GM23248 (cell line): ENCODE results near the gene KIF20A. TPM values are rescaled to one million over a fixed set of nuclear protein-coding genes. Genes with fewer than 3 reads are reported as not detected.
"Not testable (repeated sequence)": the region's sequence is repeated elsewhere in the genome, so short reads cannot be mapped to it uniquely, and the experiment has no call there.

Experiments used
- DNase-seq: peaks from one replicate; pipeline ENCODE4 v3.0.0-alpha.2; 2015
- H2AFZ ChIP-seq: fragments of 200-600 bp; sonication (generic); 2 replicates; pipeline ENCODE4 v1.6.1; 2016; ENCODE audit warnings: antibody characterized with exemption
- H3F3A ChIP-seq: fragments of 200-600 bp; sonication (generic); 2 replicates; pipeline ENCODE4 v1.6.1; 2016; ENCODE audit warnings: mild to moderate bottlenecking, antibody characterized with exemption, mixed run types; ENCODE audit not compliant: insufficient read depth
- H3K27ac ChIP-seq: fragments of 200-600 bp; sonication (generic); 2 replicates; pipeline ENCODE4 v1.5.1; 2016; ENCODE audit warnings: mild to moderate bottlenecking
- H3K27me3 ChIP-seq: fragments of 200-600 bp; sonication (generic); replicated peaks from 2 replicates; pipeline ENCODE4 v1.6.1; 2016; ENCODE audit warnings: mild to moderate bottlenecking; ENCODE audit not compliant: insufficient read depth
- H3K36me3 ChIP-seq: fragments of 200-600 bp; sonication (generic); 2 replicates; pipeline ENCODE4 v1.6.1; 2016; ENCODE audit warnings: low read depth, mild to moderate bottlenecking
- H3K4me1 ChIP-seq: fragments of 200-600 bp; sonication (generic); 2 replicates; pipeline ENCODE4 v1.6.1; 2016; ENCODE audit warnings: mild to moderate bottlenecking; ENCODE audit not compliant: insufficient read depth
- H3K4me2 ChIP-seq: fragments of 200-600 bp; sonication (generic); one replicate; pipeline ENCODE4 v1.6.1; 2016; ENCODE audit warnings: mild to moderate bottlenecking; ENCODE audit not compliant: unreplicated experiment
- H3K4me3 ChIP-seq: fragments of 200-600 bp; sonication (generic); 2 replicates; pipeline ENCODE4 v1.5.1; 2016; ENCODE audit warnings: mild to moderate bottlenecking
- H3K79me2 ChIP-seq: fragments of 200-600 bp; sonication (generic); 2 replicates; pipeline ENCODE4 v1.6.1; 2016; ENCODE audit warnings: mild to moderate bottlenecking; ENCODE audit not compliant: insufficient read depth
- H3K9ac ChIP-seq: fragments of 200-600 bp; sonication (generic); 2 replicates; pipeline ENCODE4 v1.6.1; 2016; ENCODE audit warnings: mild to moderate bottlenecking
- H3K9me2 ChIP-seq: fragments of 200-600 bp; sonication (generic); 2 replicates; pipeline ENCODE4 v1.6.1; 2016; ENCODE audit warnings: mixed run types, mild to moderate bottlenecking, moderate library complexity; ENCODE audit not compliant: insufficient read depth
- H3K9me3 ChIP-seq: fragments of 200-600 bp; sonication (generic); one replicate; pipeline ENCODE4 v1.6.1; 2017; ENCODE audit warnings: low read depth
- H4K20me1 ChIP-seq: fragments of 200-600 bp; sonication (generic); 2 replicates; pipeline ENCODE4 v1.6.0; 2016; ENCODE audit not compliant: insufficient read depth
- EZH2 ChIP-seq: fragments of 200-600 bp; sonication (generic); IDR thresholded peaks from 2 replicates; pipeline ENCODE4 v1.6.1; 2018; ENCODE audit warnings: antibody characterized with exemption, mild to moderate bottlenecking; ENCODE audit not compliant: insufficient read depth, poor library complexity, severe bottlenecking
- EZH2phosphoT487 ChIP-seq: fragments of 200-600 bp; sonication (generic); IDR thresholded peaks from 2 replicates; pipeline ENCODE4 v1.6.1; 2018; ENCODE audit warnings: antibody characterized with exemption, moderate library complexity, mild to moderate bottlenecking, low read depth; ENCODE audit not compliant: insufficient read depth
- WGBS, 2 experiments: methylation state at CpG; one replicate each; pipeline ENCODE4 v1.1.6; 2015 to 2017; ENCODE audit warnings: low lambda C conversion rate in 2 of 2, low coverage in 1 of 2; ENCODE audit errors: missing lambda C conversion rate in 2 of 2; 5-methylcytosine and 5-hydroxymethylcytosine counted together
- in situ Hi-C: fragments of 300-500 bp; cut with MboI; formaldehyde crosslinking; loops from 2 replicates; pipeline ENCODE4 v1.15.0; 2020
- polyA plus RNA-seq: library from polyadenylated mRNA; unstranded; fragments of >200 nt; fragmentation: Nextera tagmentation; extraction: Ambion mirVana; gene quantifications from 2 replicates; pipeline ENCODE4 v1.2.1, GENCODE V29; 2016
- total RNA-seq: library from RNA; depleted of rRNA; stranded (reverse); fragments of >200 nt; shearing (Covaris generic); gene quantifications from 2 replicates; pipeline ENCODE4 v1.2.3, GENCODE V29; 2014

KIF20A gene
- total and polyA plus RNA-seq, 2 experiments from 2014 or later: 26.0 to 28.2 TPM

- Histone ChIP-seq H3K4me1 (no peaks in the 10 kb centered on the region), H3F3A (peaks cover 12% of the 10 kb centered on the region; the same call in 1 of the 2 replicates), H3K9ac (no peak overlapping the region), H3K27me3 (no peaks in the 10 kb centered on the region), H3K4me2 (no peak overlapping the region), H3K79me2 (peaks cover 9% of the 10 kb centered on the region), H3K27ac (no peak overlapping the region), H3K36me3 (peaks cover 38% of the 10 kb centered on the region), H2AFZ (no peak overlapping the region), H4K20me1 (no peaks in the 10 kb centered on the region), H3K4me3 (no peak overlapping the region), H3K9me3 (no peaks in the 10 kb centered on the region), H3K9me2 (no peaks in the 10 kb centered on the region)
- no peak for DNase-seq
- in situ Hi-C loops: no loop called here
- 97 to 100% methylated on average over 2 of the region's 2 CpGs for WGBS, 2 experiments
- TF ChIP-seq EZH2: no peak
- no peak for TF ChIP-seq EZH2phosphoT487
Observed at GRCh38 chr5:138186002-138186447, 7.1 kb downstream of the KIF20A start.

- DNase-seq: no peak
- H3F3A ChIP-seq: peaks cover 12% of the 10 kb centered on the region; the same call in 1 of the 2 replicates
- in situ Hi-C loops: no loop called here
- no peaks in the 10 kb centered on the region for H4K20me1 ChIP-seq
- no peaks in the 10 kb centered on the region for H3K9me3 ChIP-seq
- no peaks in the 10 kb centered on the region for H3K27me3 ChIP-seq
- no peaks in the 10 kb centered on the region for H3K4me1 ChIP-seq
- H3K4me2 ChIP-seq: no peak overlapping the region
- H3K9me2 ChIP-seq: no peaks in the 10 kb centered on the region
- peaks cover 58% of the 10 kb centered on the region for H3K36me3 ChIP-seq
- H3K79me2 ChIP-seq: no peaks in the 10 kb centered on the region
- TF ChIP-seq EZH2phosphoT487: no peak
- H3K9ac ChIP-seq: no peak overlapping the region
- H2AFZ ChIP-seq: no peak overlapping the region
- no peak overlapping the region for H3K4me3 ChIP-seq
- no peak overlapping the region for H3K27ac ChIP-seq
- 86 to 94% methylated on average over 3 of the region's 3 CpGs for WGBS, 2 experiments
Observed at GRCh38 chr5:138188626-138189025, 9.7 kb downstream of the KIF20A start.

- in situ Hi-C loops: no loop called here
- no peaks in the 10 kb centered on the region for H4K20me1 ChIP-seq
- H3K4me2 ChIP-seq: no peak overlapping the region
- no peak overlapping the region for H3K27ac ChIP-seq
- H3F3A ChIP-seq: 0 out of 2 replicates have a peak, but pooled peaks cover 5% of the 10 kb centered on the region
- 97 to 99% methylated on average over 3 of the region's 3 CpGs for WGBS, 2 experiments
- H3K4me1 ChIP-seq: no peaks in the 10 kb centered on the region
- H2AFZ ChIP-seq: no peak overlapping the region
- H3K79me2 ChIP-seq: no peaks in the 10 kb centered on the region
- H3K36me3 ChIP-seq: peaks cover 40% of the 10 kb centered on the region; the same call in 1 of the 2 replicates
- no peaks in the 10 kb centered on the region for H3K27me3 ChIP-seq
- no peak for DNase-seq
- no peak overlapping the region for H3K9ac ChIP-seq
- no peak for TF ChIP-seq EZH2phosphoT487
- no peak for TF ChIP-seq EZH2
- H3K9me2 ChIP-seq: no peaks in the 10 kb centered on the region
- H3K9me3 ChIP-seq: no peaks in the 10 kb centered on the region
- H3K4me3 ChIP-seq: no peak overlapping the region
Observed at GRCh38 chr5:138192826-138193225, 13.9 kb downstream of the KIF20A start.

GRCh38 chr5:138193859-138194258 lies 14.9 kb downstream of the KIF20A start:
- in situ Hi-C loops: not testable (repeated sequence)

GRCh38 chr5:138210985-138211384 lies 32.1 kb downstream of the KIF20A start:
- H3K79me2 ChIP-seq: peaks cover 70% of the 10 kb centered on the region
- WGBS, 2 experiments: 83% methylated on average over 3 of the region's 3 CpGs
- H2AFZ ChIP-seq: no peak overlapping the region
- H4K20me1 ChIP-seq: no peaks in the 10 kb centered on the region
- H3K4me2 ChIP-seq: no peak overlapping the region
- no peaks in the 10 kb centered on the region for H3K27me3 ChIP-seq
- DNase-seq: no peak
- no peaks in the 10 kb centered on the region for H3F3A ChIP-seq
- H3K9ac ChIP-seq: no peak overlapping the region
- H3K36me3 ChIP-seq: no peaks in the 10 kb centered on the region
- no peaks in the 10 kb centered on the region for H3K9me3 ChIP-seq
- H3K4me1 ChIP-seq: peaks cover 9% of the 10 kb centered on the region; the same call in 1 of the 2 replicates
- no peak overlapping the region for H3K27ac ChIP-seq
- TF ChIP-seq EZH2phosphoT487 (no peak), EZH2 (no peak)
- no peaks in the 10 kb centered on the region for H3K9me2 ChIP-seq
- H3K4me3 ChIP-seq: no peak overlapping the region
- in situ Hi-C loops: no loop called here

More at GRCh38 chr5:138193859-138194258, 14.9 kb downstream of the KIF20A start:
- not testable (repeated sequence) for H3K9ac ChIP-seq, H3K9me2 ChIP-seq, H3K79me2 ChIP-seq, H3F3A ChIP-seq, H3K27ac ChIP-seq, H4K20me1 ChIP-seq, H3K9me3 ChIP-seq, H3K4me1 ChIP-seq, H3K27me3 ChIP-seq, H3K4me2 ChIP-seq, H3K4me3 ChIP-seq, DNase-seq, H2AFZ ChIP-seq
- peaks cover 40% of the 10 kb centered on the region; the same call in 1 of the 2 replicates for H3K36me3 ChIP-seq
- 88 to 91% methylated on average over 8 of the region's 8 CpGs for WGBS, 2 experiments
